Stimulated activated memory B cell treated with anti-CD40 and anti-IgM and Interleukin-4, amounts not matched to agents 10 μg/mL and 1 μg/mL and 100 μg/mL, for 72 hours (primary cell): Measurements from ENCODE around the gene PDHA2.

Experiments used
- ATAC-seq: fragments of 150-1000 bp; cut with Tn5 transposase; 2 replicates; pipeline ENCODE4 v1.10.0; 2021
- H3K27ac Mint-ChIP-seq: one replicate; pipeline ENCODE4 v1.8.0; 2022; ENCODE audit warnings: mild to moderate bottlenecking, mixed read lengths
- H3K27me3 Mint-ChIP-seq: one replicate; pipeline ENCODE4 v1.8.0; 2022; ENCODE audit warnings: mixed read lengths
- H3K36me3 Mint-ChIP-seq: one replicate; pipeline ENCODE4 v1.8.0; 2022; ENCODE audit warnings: mixed read lengths
- H3K4me1 Mint-ChIP-seq: one replicate; pipeline ENCODE4 v1.8.0; 2022; ENCODE audit warnings: mixed read lengths
- H3K4me3 Mint-ChIP-seq: one replicate; pipeline ENCODE4 v1.8.0; 2022; ENCODE audit warnings: mild to moderate bottlenecking, moderate library complexity, mixed read lengths
- H3K9me3 Mint-ChIP-seq: one replicate; pipeline ENCODE4 v1.8.0; 2022; ENCODE audit warnings: mixed read lengths

Gene PDHA2

GRCh38 chr4:95877636-95878035 is 37.7 kb downstream of the PDHA2 start:
- H3K27me3 Mint-ChIP-seq: no peaks in the 10 kb centered on the region
- no peaks in the 10 kb centered on the region for H3K36me3 Mint-ChIP-seq
- no peaks in the 10 kb centered on the region for H3K4me1 Mint-ChIP-seq
- H3K9me3 Mint-ChIP-seq: peaks cover 12% of the 10 kb centered on the region
- no peak for ATAC-seq
- H3K4me3 Mint-ChIP-seq: no peak overlapping the region
- no peak overlapping the region for H3K27ac Mint-ChIP-seq

- H3K9me3 Mint-ChIP-seq: peaks cover 7% of the 10 kb centered on the region
- H3K4me1 Mint-ChIP-seq: no peaks in the 10 kb centered on the region
- no peaks in the 10 kb centered on the region for H3K36me3 Mint-ChIP-seq
- H3K27me3 Mint-ChIP-seq: no peaks in the 10 kb centered on the region
- no peak for ATAC-seq
- H3K4me3 Mint-ChIP-seq: no peak overlapping the region
- H3K27ac Mint-ChIP-seq: no peak overlapping the region
Observed at GRCh38 chr4:95887551-95887950, 47.7 kb downstream of the PDHA2 start.

- Mint-ChIP-seq H3K36me3 (no peaks in the 10 kb centered on the region), H3K9me3 (peaks cover 4% of the 10 kb centered on the region), H3K27me3 (no peaks in the 10 kb centered on the region), H3K4me1 (no peaks in the 10 kb centered on the region), H3K27ac (no peak overlapping the region), H3K4me3 (no peak overlapping the region)
- ATAC-seq: no peak
Observed at GRCh38 chr4:95889662-95890061, 49.8 kb downstream of the PDHA2 start.
